Measurements from ENCODE around the gene DIS3L2. TPM values are rescaled to one million over a fixed set of nuclear protein-coding genes. Genes with fewer than 3 reads are reported as not detected.

Gene DIS3L2
- total RNA-seq, 3 donors from 2014 or later (not counting 1 experiment from before 2014, with no cell fraction given) = 56.4 to 63.6 (median 59.4) TPM

DNA sequence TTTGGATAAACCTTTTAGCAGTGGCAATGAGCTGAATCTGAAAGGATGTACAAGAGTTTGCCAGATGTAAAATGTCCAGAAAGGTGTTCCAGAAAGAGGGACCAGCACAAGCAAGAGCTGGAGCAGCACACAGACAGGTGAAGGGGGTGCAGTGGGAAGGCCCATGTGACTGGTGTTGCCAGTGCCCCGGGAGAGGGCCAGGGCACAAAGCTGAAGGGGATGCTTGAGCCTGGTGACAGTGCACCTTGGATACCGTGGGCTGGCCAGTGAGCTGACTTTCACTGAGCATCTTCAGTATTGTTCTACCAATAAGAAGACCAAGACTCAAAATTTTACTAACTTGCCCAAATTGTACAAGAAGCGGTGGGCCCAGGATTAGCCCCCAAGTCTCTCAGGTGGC lies 284.7 kb downstream of the DIS3L2 start:
- Mint-ChIP-seq H3K27me3 (ENCODE audit: low read depth in 2 of 2) (no peaks in the 10 kb centered on the region), H3K9me3 (no peaks in the 10 kb centered on the region), H3K27ac (no peak overlapping the region), H3K4me1 (no peaks in the 10 kb centered on the region), H3K36me3 (peaks cover 6% of the 10 kb centered on the region), H3K4me3 (no peak overlapping the region)
- intact Hi-C loops (cut with micrococcal nuclease) = no loop called here
- TF ChIP-seq CTCF (IDR thresholded peaks at IDR 0.05) = no peak
- Histone ChIP-seq H3K9me3 (ENCODE audit: control insufficient read depth, insufficient read depth, low read length) (no peaks in the 10 kb centered on the region), H3K4me3 (ENCODE audit: low read length) (no peak overlapping the region), H3K27me3 (ENCODE audit: control insufficient read depth, insufficient read depth, low read length) (no peaks in the 10 kb centered on the region), H3K4me1 (ENCODE audit: control insufficient read depth, insufficient read depth, low read length) (no peaks in the 10 kb centered on the region), H3K27ac (ENCODE audit: low read length) (no peak overlapping the region), H3K36me3 (ENCODE audit: control insufficient read depth, insufficient read depth, low read length) (peaks cover 12% of the 10 kb centered on the region)
- 95% methylated on average over 3 of the region's 3 CpGs for WGBS (ENCODE audit: insufficient coverage)
- DNase-seq (no peak), ATAC-seq (no peak)

- no peaks in the 10 kb centered on the region for H3K27me3 Mint-ChIP-seq (ENCODE audit: low read depth in 2 of 2)
- no peak overlapping the region for H3K4me3 ChIP-seq (ENCODE audit: low read length)
- H3K4me3 Mint-ChIP-seq = no peak overlapping the region
- ATAC-seq (no peak), DNase-seq (no peak)
- H3K4me1 Mint-ChIP-seq = no peaks in the 10 kb centered on the region
- H3K27ac Mint-ChIP-seq = no peak overlapping the region
- H3K9me3 ChIP-seq (ENCODE audit: control insufficient read depth, insufficient read depth, low read length) = no peaks in the 10 kb centered on the region
- no peak overlapping the region for H3K27ac ChIP-seq (ENCODE audit: low read length)
- no peaks in the 10 kb centered on the region for H3K4me1 ChIP-seq (ENCODE audit: control insufficient read depth, insufficient read depth, low read length)
- intact Hi-C loops (cut with micrococcal nuclease) = no loop called here
- H3K36me3 ChIP-seq (ENCODE audit: control insufficient read depth, insufficient read depth, low read length) = peaks cover 12% of the 10 kb centered on the region
- TF ChIP-seq CTCF (IDR thresholded peaks at IDR 0.05) = no peak
- peaks cover 13% of the 10 kb centered on the region for H3K36me3 Mint-ChIP-seq
- no peaks in the 10 kb centered on the region for H3K27me3 ChIP-seq (ENCODE audit: control insufficient read depth, insufficient read depth, low read length)
- H3K9me3 Mint-ChIP-seq = no peaks in the 10 kb centered on the region
- WGBS (ENCODE audit: insufficient coverage) = 93% methylated on average over 3 of the region's 3 CpGs
Observed at GRCh38 chr2:232249096-232249495, 287.6 kb downstream of the DIS3L2 start.

- no peak overlapping the region for H3K4me3 Mint-ChIP-seq
- Histone ChIP-seq H3K4me1 (ENCODE audit: control insufficient read depth, insufficient read depth, low read length) (no peaks in the 10 kb centered on the region), H3K4me3 (ENCODE audit: low read length) (no peak overlapping the region), H3K36me3 (ENCODE audit: control insufficient read depth, insufficient read depth, low read length) (peaks cover 12% of the 10 kb centered on the region), H3K9me3 (ENCODE audit: control insufficient read depth, insufficient read depth, low read length) (no peaks in the 10 kb centered on the region), H3K27ac (ENCODE audit: low read length) (no peak overlapping the region), H3K27me3 (ENCODE audit: control insufficient read depth, insufficient read depth, low read length) (no peaks in the 10 kb centered on the region)
- no peak for TF ChIP-seq CTCF (IDR thresholded peaks at IDR 0.05)
- H3K9me3 Mint-ChIP-seq = no peaks in the 10 kb centered on the region
- no peak for DNase-seq
- H3K27me3 Mint-ChIP-seq (ENCODE audit: low read depth in 2 of 2) = no peaks in the 10 kb centered on the region
- no peak for ATAC-seq
- H3K4me1 Mint-ChIP-seq = no peaks in the 10 kb centered on the region
- intact Hi-C loops (cut with micrococcal nuclease) = no loop called here
- H3K36me3 Mint-ChIP-seq = peaks cover 13% of the 10 kb centered on the region
- 95% methylated on average over 2 of the region's 5 CpGs for WGBS (ENCODE audit: insufficient coverage)
- peak overlapping the region in 1 of 2 donors; percentile 17 for H3K27ac Mint-ChIP-seq
Observed at GRCh38 chr2:232250246-232251175, 289.0 kb downstream of the DIS3L2 start.
